Aorta (tissue), 5 donors: ENCODE results near the gene ARAP1. TPM values are rescaled to one million over a fixed set of nuclear protein-coding genes. Genes with fewer than 3 reads are reported as not detected.

ENCODE experiments used
- ATAC-seq: fragments of 200-7000 bp; cut with Tn5 transposase; one replicate; pipeline ENCODE4 v1.9.1; 2022; ENCODE audit warnings: moderate library complexity; ENCODE audit not compliant: low FRiP score
- DNase-seq, 2 donors: peaks; one replicate each; pipeline ENCODE4 v3.0.0-alpha.2; 2020
- H3K27ac ChIP-seq, 2 donors: one replicate each; pipeline ENCODE4 v1.5.1; 2013; ENCODE audit warnings: low read length in 2 of 2, mild to moderate bottlenecking in 2 of 2, moderate library complexity in 2 of 2, control low read depth in 1 of 2, inconsistent platforms in 1 of 2, low read depth in 1 of 2
- H3K27me3 ChIP-seq, 2 donors: one replicate each; pipeline ENCODE4 v1.6.1; 2013; ENCODE audit warnings: control low read depth in 1 of 2, low read length in 1 of 2, mild to moderate bottlenecking in 1 of 2, moderate library complexity in 1 of 2; ENCODE audit not compliant: insufficient read depth in 2 of 2, control insufficient read depth in 1 of 2
- H3K36me3 ChIP-seq, 2 donors: one replicate each; pipeline ENCODE4 v1.6.1; 2013; ENCODE audit warnings: control low read depth in 1 of 2, low read length in 1 of 2, mild to moderate bottlenecking in 1 of 2; ENCODE audit not compliant: insufficient read depth in 2 of 2, control insufficient read depth in 1 of 2
- H3K4me1 ChIP-seq, 2 donors: one replicate each; pipeline ENCODE4 v1.6.1; 2013; ENCODE audit warnings: low read length in 2 of 2, control low read depth in 1 of 2, mild to moderate bottlenecking in 1 of 2, moderate library complexity in 1 of 2; ENCODE audit not compliant: insufficient read depth in 2 of 2, control insufficient read depth in 1 of 2
- H3K4me3 ChIP-seq, 2 donors: one replicate each; pipeline ENCODE4 v1.5.1; 2013; ENCODE audit warnings: low read length in 2 of 2, control low read depth in 1 of 2, mild to moderate bottlenecking in 1 of 2
- H3K9me3 ChIP-seq: one replicate; pipeline ENCODE4 v1.6.1; 2013; ENCODE audit warnings: mild to moderate bottlenecking, low read length; ENCODE audit not compliant: control insufficient read depth
- WGBS, 2 donors: extraction: QIAGEN DNeasy Blood & Tissue Kit; methylation state at CpG; one replicate each; pipeline ENCODE4 v1.1.7; 2013; 5-methylcytosine and 5-hydroxymethylcytosine counted together
- intact Hi-C, 2 donors: fragments of 100-400 bp; cut with DNase I; formaldehyde crosslinking; loops; one replicate each; pipeline versions ENCODE4 v1.14.2 to v1.15.0; 2022
- polyA plus RNA-seq, 2 donors: library from polyadenylated mRNA; stranded (reverse); fragments of 200-250 nt; gene quantifications; one replicate each; pipeline ENCODE4 v1.2.3, GENCODE V29; 2013
- total RNA-seq, 2 donors: library from RNA; stranded (reverse); fragmentation: NEBNext Ultra II Directional; extraction: Animal tissue kit (Norgen Biotek cat#: 25700); gene quantifications; one replicate each; pipeline ENCODE4 v1.2.1, GENCODE V29; 2021
- donor health status: healthy with polysubstance abuse.
- donor health status: Bipolar disorder and iron deficiency.
- donor health status: DM: no; HTN: no; CAD: no.
- donor health status: DM: no; HTN: no; CAD: no.
- donor health status: DM: yes; HTN: yes; CAD: no.

The ARAP1 gene
- total and polyA plus RNA-seq, 4 donors: 30.8 to 166 (median 66.4) TPM

DNA sequence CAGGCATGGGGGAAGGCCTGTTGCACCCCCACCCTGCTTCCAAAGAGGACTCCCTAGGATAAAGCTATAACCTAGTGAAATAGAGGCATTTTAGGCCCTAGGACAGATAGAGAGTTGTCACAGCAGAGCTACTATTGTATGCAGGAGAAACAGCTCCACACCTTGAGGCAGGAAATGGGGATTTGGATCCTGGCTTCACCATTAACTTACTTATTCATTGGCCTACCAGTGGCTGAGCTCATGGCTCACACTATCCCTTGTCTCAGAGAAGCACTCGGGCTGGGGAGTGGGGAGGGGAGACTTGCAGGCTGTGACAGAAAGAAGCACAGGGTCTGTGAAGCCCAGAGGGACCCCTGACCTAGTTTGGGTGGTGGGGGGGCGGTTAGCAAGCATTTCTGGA is 77.0 kb downstream of the ARAP1 start:
- Histone ChIP-seq H3K36me3 (no peaks in the 10 kb centered on the region), H3K4me3 (no peak overlapping the region), H3K9me3 (no peaks in the 10 kb centered on the region), H3K4me1 (no peaks in the 10 kb centered on the region), H3K27me3 (no peaks in the 10 kb centered on the region), H3K27ac (no peak overlapping the region)
- DNase-seq: no peak
- no peak for ATAC-seq
- intact Hi-C loops: no loop called here
- 25 to 41% methylated on average over 2 of the region's 2 CpGs for WGBS, 2 donors

DNA sequence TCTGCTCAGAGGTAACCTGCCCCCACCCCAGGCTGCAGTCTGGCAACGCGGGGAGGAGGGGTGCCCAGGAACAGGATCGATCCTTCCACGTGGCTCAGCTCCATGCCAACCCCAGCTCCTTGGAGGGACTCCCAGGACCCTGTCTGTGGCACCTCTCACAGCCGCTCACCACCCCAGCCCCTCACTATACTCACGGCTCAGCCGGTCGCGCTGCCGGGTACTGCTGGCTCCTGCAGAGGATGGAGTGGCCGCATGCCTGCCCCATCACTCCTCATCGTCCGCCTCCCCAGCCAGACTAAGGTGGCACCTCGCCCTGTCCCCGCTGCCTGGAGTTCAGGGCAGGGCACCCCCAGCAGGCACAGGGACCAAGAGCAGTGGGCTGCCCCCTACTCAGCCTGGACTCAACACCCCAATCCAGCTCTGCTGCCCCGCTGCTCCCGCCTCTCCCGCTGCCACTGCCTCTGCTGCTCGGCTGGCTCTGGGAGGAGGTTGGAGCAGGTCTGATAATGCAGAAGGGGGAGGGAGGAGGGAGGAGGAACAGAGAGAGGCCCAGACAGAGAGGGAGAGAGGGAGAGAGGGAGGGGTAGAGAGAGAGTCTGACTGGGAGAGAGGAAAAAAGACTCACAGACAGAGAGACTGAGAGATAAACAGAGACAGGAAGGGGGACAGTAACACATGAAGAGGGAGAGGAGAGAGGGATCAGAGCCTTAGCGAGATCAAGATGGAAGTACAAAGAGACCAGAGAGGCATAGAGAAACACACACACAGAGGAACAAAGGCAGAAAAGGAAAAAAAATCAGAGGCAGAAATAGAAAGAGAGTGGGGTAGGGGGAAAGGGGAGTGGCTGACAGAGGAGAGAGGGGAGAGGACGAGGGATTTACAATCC is 78.0 kb downstream of the ARAP1 start, which contains the start of gene PDE2A:
Gene PDE2A (minus strand): TSS at position 480 of the 886 bp plus-strand sequence. CDS start 215 bp downstream, at position 265.
- Histone ChIP-seq H3K36me3 (no peaks in the 10 kb centered on the region), H3K9me3 (no peaks in the 10 kb centered on the region), H3K27ac (no peak within 1 kb of the TSS), H3K27me3 (no peaks in the 10 kb centered on the region), H3K4me1 (no peaks in the 10 kb centered on the region), H3K4me3 (no peak within 1 kb of the TSS)
- ATAC-seq (no peak), DNase-seq (no peak)
- WGBS, 2 donors: 5 to 6% methylated on average over 21 of the region's 21 CpGs
- intact Hi-C loops: no loop called here

DNA sequence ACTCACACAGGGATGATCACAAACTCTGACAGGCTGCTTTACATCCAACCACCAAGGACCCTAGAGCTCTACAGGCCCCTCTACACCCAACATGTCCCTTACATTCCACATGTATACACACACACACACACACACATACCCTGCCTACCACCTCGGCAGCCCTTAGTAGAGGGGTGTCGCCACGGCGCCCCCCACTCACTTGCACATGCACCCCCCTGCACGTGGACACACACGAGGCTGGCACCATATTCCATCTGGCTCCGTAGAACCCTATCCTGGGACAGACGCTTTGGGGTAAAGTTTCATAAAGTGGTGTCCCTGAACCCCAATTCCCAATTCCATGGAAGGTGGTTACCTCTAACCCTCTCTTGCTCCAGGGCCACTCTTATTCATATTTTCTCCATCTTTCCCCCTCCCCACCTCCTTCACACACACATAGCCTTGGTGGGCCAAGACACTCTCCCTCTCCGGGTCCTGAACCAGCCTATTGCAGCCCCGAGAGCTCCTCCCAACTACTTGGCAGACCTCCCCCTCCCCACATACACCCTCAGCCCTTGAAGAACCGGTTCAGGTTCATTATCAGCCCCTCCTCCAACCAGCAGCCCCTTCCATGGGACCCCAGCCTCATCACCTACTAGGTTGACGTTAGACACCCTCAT is 78.8 kb downstream of the ARAP1 start:
- H3K27me3 ChIP-seq: no peaks in the 10 kb centered on the region
- 25 to 34% methylated on average over 12 of the region's 12 CpGs for WGBS, 2 donors
- ATAC-seq: no peak

DNA sequence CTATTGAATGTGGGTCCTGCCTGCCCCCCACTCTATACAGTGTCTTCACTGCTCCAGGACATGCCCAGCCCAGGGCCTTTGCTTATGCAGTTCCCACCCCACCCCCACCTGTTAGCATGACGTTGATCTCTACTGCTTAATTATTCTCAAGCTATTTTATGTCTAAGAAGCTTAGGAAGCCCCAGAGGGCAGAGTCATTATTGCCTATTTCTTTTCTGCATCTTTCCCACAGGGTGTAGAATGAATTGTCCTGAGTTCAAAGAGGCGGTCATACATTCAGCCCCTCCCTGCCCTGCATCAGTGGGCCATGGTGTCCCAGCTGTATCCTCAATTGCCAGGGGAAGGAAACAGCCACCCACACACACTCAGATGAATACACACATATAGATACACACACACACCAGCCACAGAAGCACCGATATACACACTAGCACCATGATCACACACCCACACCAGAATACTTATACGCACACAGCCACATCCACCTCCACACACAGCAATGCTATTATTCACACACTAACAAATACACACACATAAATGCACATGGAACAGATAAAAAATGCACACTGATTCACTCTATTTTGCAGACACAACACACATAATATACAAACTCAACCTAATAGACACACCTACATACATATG is 79.5 kb downstream of the ARAP1 start:
- DNase-seq: no peak
- H3K4me1 ChIP-seq: no peaks in the 10 kb centered on the region
- no peak for ATAC-seq
- intact Hi-C loops: no loop called here
- no peaks in the 10 kb centered on the region for H3K9me3 ChIP-seq
- H3K36me3 ChIP-seq: no peaks in the 10 kb centered on the region
- no peak overlapping the region for H3K27ac ChIP-seq
- no peaks in the 10 kb centered on the region for H3K27me3 ChIP-seq
- no peak overlapping the region for H3K4me3 ChIP-seq
- 74 to 77% methylated on average over 4 of the region's 4 CpGs for WGBS, 2 donors

More for the DNA sequence above, 78.8 kb downstream of the ARAP1 start:
- Histone ChIP-seq H3K36me3 (no peaks in the 10 kb centered on the region), H3K9me3 (no peaks in the 10 kb centered on the region), H3K4me1 (no peaks in the 10 kb centered on the region), H3K27ac (no peak overlapping the region), H3K4me3 (no peak overlapping the region)
- intact Hi-C loops: no loop called here
- DNase-seq: no peak

DNA sequence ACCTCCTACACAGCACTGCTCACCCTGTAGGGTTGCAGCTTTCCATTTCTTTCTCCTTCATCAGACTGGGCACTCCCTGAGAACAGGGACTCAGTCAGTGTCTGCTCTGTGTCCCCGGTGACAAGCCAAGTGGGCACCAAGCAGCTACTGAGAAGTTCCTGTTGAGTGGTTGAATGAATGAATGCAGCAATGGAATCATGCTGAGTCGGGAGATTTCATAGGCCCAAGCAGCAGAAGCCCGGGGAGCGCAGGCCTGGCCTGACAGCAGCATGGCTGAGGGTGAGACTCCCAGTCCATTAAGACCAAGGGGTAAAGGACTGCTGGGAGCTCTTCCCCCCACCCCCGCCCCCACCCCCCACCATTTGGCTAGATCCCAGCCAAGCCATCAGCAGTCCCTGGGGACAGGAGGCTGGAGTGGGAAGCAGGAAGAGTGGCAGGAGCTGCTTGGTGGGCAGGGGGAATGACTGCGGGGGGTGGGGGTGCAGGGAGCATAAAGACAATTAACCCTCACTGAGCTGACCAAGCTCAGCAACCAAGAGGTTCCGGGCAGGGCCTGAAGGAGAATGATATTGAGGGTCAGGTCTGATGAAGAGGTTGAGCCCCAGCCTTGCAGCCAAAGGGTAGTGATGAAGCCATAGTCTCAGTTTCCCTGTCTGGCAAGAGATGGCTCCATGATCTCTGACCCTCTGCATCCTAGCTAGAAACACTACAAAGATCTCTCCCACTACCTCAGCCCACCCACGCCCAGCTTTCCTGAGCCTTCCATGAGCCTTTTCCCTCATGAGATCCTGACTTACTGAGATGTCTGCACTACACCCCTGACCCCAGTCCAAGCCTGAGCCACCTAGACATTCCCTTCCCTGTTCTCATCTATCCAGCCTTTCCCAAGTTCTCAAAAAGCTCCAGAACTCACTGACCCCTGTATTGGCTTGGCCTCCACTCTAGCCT is 80.8 kb downstream of the ARAP1 start:
- intact Hi-C loops: no loop called here
- Histone ChIP-seq H3K27me3 (no peaks in the 10 kb centered on the region), H3K4me3 (no peak overlapping the region), H3K4me1 (no peaks in the 10 kb centered on the region), H3K27ac (no peak overlapping the region), H3K36me3 (no peaks in the 10 kb centered on the region), H3K9me3 (peaks cover 4% of the 10 kb centered on the region)
- DNase-seq (no peak), ATAC-seq (no peak)
- 43 to 45% methylated on average over 8 of the region's 8 CpGs for WGBS, 2 donors

DNA sequence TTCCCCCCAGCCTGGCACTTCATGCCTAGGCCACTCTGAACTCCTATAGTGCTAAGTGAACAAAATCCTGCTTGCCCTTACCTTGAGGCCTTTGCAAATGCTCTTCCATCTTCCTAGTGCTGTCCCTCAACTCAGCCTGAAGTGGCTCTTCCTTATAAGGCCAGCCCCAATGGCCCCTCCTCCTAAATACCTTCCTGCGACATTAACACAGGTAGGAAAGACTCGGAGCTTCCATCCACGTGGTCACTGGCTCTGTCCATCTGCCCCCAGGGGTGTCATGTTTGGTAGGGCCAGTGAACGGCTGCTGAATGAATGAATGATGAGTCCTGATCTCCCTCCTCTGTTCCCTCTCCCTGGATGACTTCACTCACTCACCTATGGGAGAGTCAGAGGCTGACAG is 82.2 kb downstream of the ARAP1 start:
- peaks cover 4% of the 10 kb centered on the region for H3K9me3 ChIP-seq
- 22 to 31% methylated on average over 4 of the region's 4 CpGs for WGBS, 2 donors
- H3K4me1 ChIP-seq: no peaks in the 10 kb centered on the region
- intact Hi-C loops: no loop called here
- H3K4me3 ChIP-seq: no peak overlapping the region
- DNase-seq: no peak
- no peak for ATAC-seq
- no peaks in the 10 kb centered on the region for H3K36me3 ChIP-seq
- no peaks in the 10 kb centered on the region for H3K27me3 ChIP-seq
- H3K27ac ChIP-seq: no peak overlapping the region

DNA sequence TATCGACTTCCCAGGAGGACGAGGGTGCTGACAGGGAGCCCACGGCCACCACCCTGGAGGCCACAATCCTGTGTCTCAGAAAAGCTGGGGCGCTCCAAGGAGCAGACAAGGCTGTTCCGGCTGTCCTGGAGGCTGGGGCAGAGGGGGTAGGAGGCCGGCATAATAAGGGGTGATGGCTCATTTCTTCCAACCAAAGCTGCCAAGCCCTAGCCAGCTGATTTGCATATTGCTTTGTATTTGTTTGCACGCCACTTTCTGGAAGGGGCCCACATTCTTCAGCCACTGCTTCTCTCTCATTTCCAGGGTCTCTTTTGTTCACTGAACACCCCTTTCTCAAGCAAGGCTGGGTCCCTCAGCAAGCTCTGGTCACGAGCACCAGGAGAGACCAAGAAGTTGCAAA is 82.7 kb downstream of the ARAP1 start:
- H3K4me1 ChIP-seq: no peaks in the 10 kb centered on the region
- H3K36me3 ChIP-seq: no peaks in the 10 kb centered on the region
- 32 to 43% methylated on average over 8 of the region's 8 CpGs for WGBS, 2 donors
- H3K27me3 ChIP-seq: no peaks in the 10 kb centered on the region
- H3K9me3 ChIP-seq: peaks cover 4% of the 10 kb centered on the region
- no peak for DNase-seq
- intact Hi-C loops: no loop called here
- no peak overlapping the region for H3K27ac ChIP-seq
- H3K4me3 ChIP-seq: no peak overlapping the region
- no peak for ATAC-seq
